ENCODE measurements around the gene HIC1. TPM values are rescaled to one million over a fixed set of nuclear protein-coding genes. Genes with fewer than 3 reads are reported as not detected.

The HIC1 gene
- total and polyA plus RNA-seq, 2 experiments from 2014 or later = 0.17 to 0.26 TPM

- TF ChIP-seq ZNF462 (CRISPR knock-in tag; IDR thresholded peaks at IDR 0.05) (no peak), EZH2phosphoT487 (IDR thresholded peaks at IDR 0.05; ENCODE audit: unreplicated experiment) (no peak), CREB1 (CRISPR knock-in tag; IDR thresholded peaks at IDR 0.05; ENCODE audit: low read depth) (no peak), ZNF331 (CRISPR knock-in tag; IDR thresholded peaks at IDR 0.05; ENCODE audit: low read depth) (no peak), EZH2 (IDR thresholded peaks at IDR 0.05; ENCODE audit: low read depth, unreplicated experiment) (no peak), NANOG (IDR thresholded peaks at IDR 0.05; ENCODE audit: borderline replicate concordance) (no peak), CTCF (conservative IDR thresholded peaks at IDR 0.05; ENCODE audit: low read depth in 2 of 2) (no peak)
These were observed 31.4 kb downstream of the HIC1 start (continued) for GRCh38 chr17:2086306-2086705.

DNA sequence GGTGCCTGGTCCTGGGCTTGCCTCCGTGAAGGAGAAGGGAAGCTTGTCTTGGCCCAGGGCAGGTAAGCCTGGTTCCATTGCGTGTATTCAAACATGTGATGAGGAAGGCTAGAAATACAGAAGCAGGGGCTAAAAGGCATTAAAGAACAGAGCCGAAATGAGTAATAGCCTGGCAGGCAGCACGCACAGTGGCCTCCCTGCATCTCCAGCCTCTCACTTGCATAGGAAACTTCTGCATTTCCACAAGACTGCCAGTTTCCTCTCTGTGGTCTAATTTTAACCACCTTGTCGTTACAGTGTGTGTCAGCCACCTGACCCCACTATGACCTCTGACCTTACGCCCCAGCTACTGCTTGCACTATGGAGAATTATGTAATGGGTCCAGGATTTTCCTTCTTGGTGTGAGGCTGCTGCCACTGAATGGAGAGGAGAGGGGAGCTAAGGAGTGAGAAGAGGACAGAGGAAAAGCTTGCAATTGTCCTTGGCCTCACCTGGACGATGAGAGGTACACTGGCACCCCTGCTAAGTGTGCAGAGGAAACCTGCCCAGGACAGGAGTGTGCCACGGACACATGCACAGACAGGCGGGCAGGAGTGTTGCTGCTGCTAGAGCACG lies 32.8 kb downstream of the HIC1 start:
- Histone ChIP-seq H3K9me2 (ENCODE audit: insufficient read depth) (no peaks in the 10 kb centered on the region), H3K79me2 (replicated peaks; ENCODE audit: insufficient read depth) (no peaks in the 10 kb centered on the region), H3K4me3 (no peak overlapping the region), H3K27me3 (ENCODE audit: insufficient read depth) (no peaks in the 10 kb centered on the region), H2AFZ (no peak overlapping the region), H4K20me1 (replicated peaks; ENCODE audit: insufficient read depth) (no peaks in the 10 kb centered on the region), H3K4me2 (no peak overlapping the region), H3K36me3 (ENCODE audit: insufficient read depth) (no peaks in the 10 kb centered on the region), H3K27ac (ENCODE audit: low read depth) (no peak overlapping the region), H3K4me1 (ENCODE audit: insufficient read depth) (peaks cover 17% of the 10 kb centered on the region), H3F3A (replicated peaks; ENCODE audit: low read depth) (no peaks in the 10 kb centered on the region)
- DNase-seq (ENCODE audit: low spot score) (no peak), ATAC-seq (no peak)
- H3K27me3 Mint-ChIP-seq (ENCODE audit: insufficient read depth, low read depth, poor library complexity) = peaks cover 2% of the 10 kb centered on the region
- no peak overlapping the region for H3K27ac Mint-ChIP-seq
- no peaks in the 10 kb centered on the region for H3K9me3 Mint-ChIP-seq
- no peaks in the 10 kb centered on the region; the same call in 1 of the 3 replicates for H3K36me3 Mint-ChIP-seq (ENCODE audit: low read depth)
- peaks cover 43% of the 10 kb centered on the region for H3K4me1 Mint-ChIP-seq
- no peak overlapping the region for H3K4me3 Mint-ChIP-seq
- TF ChIP-seq ZNF114 (CRISPR knock-in tag; IDR thresholded peaks at IDR 0.05) (no peak), ZNF331 (CRISPR knock-in tag; IDR thresholded peaks at IDR 0.05; ENCODE audit: low read depth) (no peak)

Measured in GM23338 (cell line).